Activated B cell treated with CpG ODN at 0.5 μM for 24 hours (primary cell): ENCODE measurements around the gene OSBPL2. TPM values are rescaled to one million over a fixed set of nuclear protein-coding genes. Genes with fewer than 3 reads are reported as not detected.
A peak's percentile ranks its signal among the peaks of the same experiment; 100 is the strongest.

Source experiments
- ATAC-seq: fragments of 200-7000 bp; cut with Tn5 transposase; one replicate; pipeline ENCODE4 v1.10.0; 2021; ENCODE audit warnings: low read depth, mild to moderate bottlenecking, moderate library complexity
- CTCF ChIA-PET: fragments of 350-600 bp; sonication (Branson Sonifier 250); formaldehyde crosslinking; loops from one replicate; lab custom pipeline; 2021; ENCODE audit warnings: antibody characterized with exemption; lab: Charles Lee
- POLR2A ChIA-PET: fragments of 350-600 bp; sonication (Branson Sonifier 250); formaldehyde crosslinking; loops from one replicate; lab custom pipeline; 2021; ENCODE audit warnings: antibody characterized with exemption; lab: Charles Lee
- DNase-seq: peaks from one replicate; pipeline ENCODE4 v3.0.0; 2022
- H3K27ac Mint-ChIP-seq: one replicate; pipeline ENCODE4 v1.8.0; 2020; ENCODE audit warnings: mixed read lengths
- H3K27me3 Mint-ChIP-seq: one replicate; pipeline ENCODE4 v1.8.0; 2021; ENCODE audit warnings: mixed read lengths
- H3K36me3 Mint-ChIP-seq: one replicate; pipeline ENCODE4 v1.8.0; 2021; ENCODE audit warnings: low read depth, mixed read lengths
- H3K4me1 Mint-ChIP-seq: one replicate; pipeline ENCODE4 v1.8.0; 2021; ENCODE audit warnings: mixed read lengths
- H3K4me3 Mint-ChIP-seq: one replicate; pipeline ENCODE4 v1.8.0; 2020; ENCODE audit warnings: mild to moderate bottlenecking, mixed read lengths
- H3K9me3 Mint-ChIP-seq: one replicate; pipeline ENCODE4 v1.8.0; 2020; ENCODE audit warnings: mixed read lengths
- intact Hi-C: fragments of 100-400 bp; cut with micrococcal nuclease; formaldehyde crosslinking; loops from one replicate; pipeline ENCODE4 v1.15.1; 2024
- total RNA-seq: library from RNA; stranded (reverse); gene quantifications from 2 replicates; pipeline ENCODE4 v1.2.3, GENCODE V29; 2022
- TF ChIP-seq, protein P1 (sequence below): fragments of 200-600 bp; IDR thresholded peaks from one replicate; pipeline ENCODE4 v1.8.0; 2022; ENCODE audit warnings: antibody characterized with exemption, mild to moderate bottlenecking

The OSBPL2 gene
- total RNA-seq, 1 donor from 2014 or later, result 43.0 TPM

DNA sequence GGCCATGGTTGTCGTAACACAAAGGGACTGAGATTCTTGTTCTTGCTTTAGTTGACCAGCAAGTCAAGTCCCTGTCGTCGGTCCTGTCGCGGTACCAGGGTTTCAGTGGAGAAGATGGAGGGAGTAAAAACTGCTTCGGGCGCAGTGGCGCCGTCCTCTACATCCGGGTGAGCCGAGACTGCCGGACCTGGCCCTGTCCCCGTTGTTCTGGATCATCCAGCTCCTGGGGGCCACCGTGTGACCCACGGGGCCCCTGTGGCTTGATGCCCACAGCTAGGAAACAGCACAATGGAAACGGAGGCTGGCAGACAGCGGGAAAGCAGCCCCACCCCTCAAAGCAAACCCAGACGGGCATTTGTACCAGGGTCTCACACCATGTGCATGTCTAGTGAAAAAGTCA lies 40.5 kb upstream of the OSBPL2 start:
- Mint-ChIP-seq H3K27ac (no peak overlapping the region), H3K36me3 (peaks cover 65% of the 10 kb centered on the region), H3K4me3 (no peak overlapping the region), H3K27me3 (no peaks in the 10 kb centered on the region), H3K4me1 (peaks cover 26% of the 10 kb centered on the region), H3K9me3 (no peaks in the 10 kb centered on the region)
- POLR2A ChIA-PET, result no interaction called here
- ATAC-seq, result no peak
- DNase-seq, result no peak
- CTCF ChIA-PET, result no interaction called here
- intact Hi-C loops, result no loop called here
- TF ChIP-seq, protein P1, sequence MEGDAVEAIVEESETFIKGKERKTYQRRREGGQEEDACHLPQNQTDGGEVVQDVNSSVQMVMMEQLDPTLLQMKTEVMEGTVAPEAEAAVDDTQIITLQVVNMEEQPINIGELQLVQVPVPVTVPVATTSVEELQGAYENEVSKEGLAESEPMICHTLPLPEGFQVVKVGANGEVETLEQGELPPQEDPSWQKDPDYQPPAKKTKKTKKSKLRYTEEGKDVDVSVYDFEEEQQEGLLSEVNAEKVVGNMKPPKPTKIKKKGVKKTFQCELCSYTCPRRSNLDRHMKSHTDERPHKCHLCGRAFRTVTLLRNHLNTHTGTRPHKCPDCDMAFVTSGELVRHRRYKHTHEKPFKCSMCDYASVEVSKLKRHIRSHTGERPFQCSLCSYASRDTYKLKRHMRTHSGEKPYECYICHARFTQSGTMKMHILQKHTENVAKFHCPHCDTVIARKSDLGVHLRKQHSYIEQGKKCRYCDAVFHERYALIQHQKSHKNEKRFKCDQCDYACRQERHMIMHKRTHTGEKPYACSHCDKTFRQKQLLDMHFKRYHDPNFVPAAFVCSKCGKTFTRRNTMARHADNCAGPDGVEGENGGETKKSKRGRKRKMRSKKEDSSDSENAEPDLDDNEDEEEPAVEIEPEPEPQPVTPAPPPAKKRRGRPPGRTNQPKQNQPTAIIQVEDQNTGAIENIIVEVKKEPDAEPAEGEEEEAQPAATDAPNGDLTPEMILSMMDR, result no peak

DNA sequence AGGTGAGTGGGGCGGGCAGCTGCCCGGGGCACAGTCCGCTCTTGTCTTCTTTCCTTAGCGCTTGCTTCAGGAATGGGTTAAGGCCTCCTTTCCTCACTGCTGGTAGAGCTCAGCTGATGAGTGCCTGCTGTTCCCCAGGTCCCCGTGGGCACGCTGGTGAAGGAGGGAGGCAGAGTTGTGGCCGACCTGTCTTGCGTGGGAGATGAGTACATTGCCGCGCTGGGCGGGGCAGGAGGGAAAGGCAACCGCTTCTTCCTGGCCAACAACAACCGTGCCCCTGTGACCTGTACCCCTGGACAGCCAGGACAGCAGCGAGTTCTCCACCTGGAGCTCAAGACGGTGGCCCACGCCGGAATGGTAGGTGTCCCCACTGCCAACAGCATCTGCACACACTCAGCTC lies 39.8 kb upstream of the OSBPL2 start:
- ATAC-seq, result no peak
- peaks cover 65% of the 10 kb centered on the region for H3K36me3 Mint-ChIP-seq
- ChIA-PET POLR2A (no interaction called here), CTCF (no interaction called here)
- H3K4me3 Mint-ChIP-seq, result no peak overlapping the region
- no peaks in the 10 kb centered on the region for H3K27me3 Mint-ChIP-seq
- peaks cover 33% of the 10 kb centered on the region for H3K4me1 Mint-ChIP-seq
- H3K27ac Mint-ChIP-seq, result no peak overlapping the region
- TF ChIP-seq, protein P1, result no peak
- H3K9me3 Mint-ChIP-seq, result no peaks in the 10 kb centered on the region
- no peak for DNase-seq
- intact Hi-C loops, result no loop called here

DNA sequence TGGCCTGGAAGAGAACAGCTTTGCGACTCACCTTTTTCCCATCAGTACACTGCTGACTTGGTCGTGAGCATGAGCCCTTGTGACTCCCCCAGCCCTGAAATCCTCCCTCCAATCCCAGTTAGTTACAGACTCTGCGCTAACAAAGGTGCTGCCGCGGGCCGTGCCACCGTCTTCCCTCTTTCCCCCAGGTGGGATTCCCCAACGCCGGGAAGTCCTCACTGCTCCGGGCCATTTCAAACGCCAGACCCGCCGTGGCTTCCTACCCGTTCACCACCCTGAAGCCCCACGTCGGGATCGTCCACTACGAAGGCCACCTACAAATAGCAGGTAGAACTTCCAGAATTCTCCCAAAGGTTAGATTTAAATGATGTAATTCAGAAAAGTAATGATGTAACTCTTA lies 39.4 kb upstream of the OSBPL2 start:
- TF ChIP-seq, protein P1, result no peak
- Mint-ChIP-seq H3K4me3 (no peak overlapping the region), H3K9me3 (no peaks in the 10 kb centered on the region), H3K4me1 (peaks cover 35% of the 10 kb centered on the region), H3K36me3 (peaks cover 63% of the 10 kb centered on the region), H3K27ac (no peak overlapping the region), H3K27me3 (no peaks in the 10 kb centered on the region)
- ATAC-seq (no peak), DNase-seq (no peak)
- intact Hi-C loops, result no loop called here
- CTCF ChIA-PET, result no interaction called here
- POLR2A ChIA-PET, result no interaction called here

DNA sequence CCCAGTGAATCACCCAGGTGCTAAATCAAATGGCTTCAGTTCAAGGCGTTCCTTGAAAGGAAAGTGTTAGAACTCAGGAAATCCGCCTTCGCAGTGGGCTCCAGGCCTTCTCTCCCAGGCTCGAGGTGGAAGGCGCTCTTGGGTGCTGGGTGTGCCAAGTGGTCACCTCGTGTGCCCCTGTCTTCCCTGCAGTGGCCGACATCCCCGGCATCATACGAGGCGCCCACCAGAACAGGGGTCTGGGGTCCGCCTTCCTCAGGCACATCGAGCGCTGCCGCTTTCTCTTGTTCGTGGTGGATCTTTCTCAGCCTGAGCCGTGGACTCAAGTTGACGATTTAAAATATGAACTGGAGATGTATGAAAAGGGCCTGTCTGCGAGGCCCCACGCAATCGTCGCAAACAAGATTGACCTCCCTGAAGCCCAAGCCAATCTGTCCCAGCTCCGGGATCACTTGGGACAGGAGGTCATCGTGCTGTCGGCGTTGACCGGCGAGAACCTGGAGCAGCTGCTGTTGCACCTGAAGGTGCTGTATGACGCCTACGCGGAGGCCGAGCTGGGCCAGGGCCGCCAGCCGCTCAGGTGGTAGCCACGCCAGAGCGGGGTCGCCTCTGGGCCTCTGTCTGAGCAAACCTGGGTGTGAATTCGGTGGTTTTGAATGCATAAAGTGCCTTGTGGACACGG lies 37.7 kb upstream of the OSBPL2 start:
- Mint-ChIP-seq H3K27me3 (no peaks in the 10 kb centered on the region), H3K4me3 (no peak overlapping the region), H3K9me3 (no peaks in the 10 kb centered on the region), H3K27ac (no peak overlapping the region), H3K4me1 (peaks cover 33% of the 10 kb centered on the region), H3K36me3 (peaks cover 55% of the 10 kb centered on the region)
- ATAC-seq (no peak), DNase-seq (no peak)
- ChIA-PET POLR2A (no interaction called here), CTCF (no interaction called here)
- intact Hi-C loops, result loop anchor here (5.0 kb wide), 1 partner anchor 37 kb away; the partner anchor contains the start of gene OSBPL2
- TF ChIP-seq, protein P1, result no peak

DNA sequence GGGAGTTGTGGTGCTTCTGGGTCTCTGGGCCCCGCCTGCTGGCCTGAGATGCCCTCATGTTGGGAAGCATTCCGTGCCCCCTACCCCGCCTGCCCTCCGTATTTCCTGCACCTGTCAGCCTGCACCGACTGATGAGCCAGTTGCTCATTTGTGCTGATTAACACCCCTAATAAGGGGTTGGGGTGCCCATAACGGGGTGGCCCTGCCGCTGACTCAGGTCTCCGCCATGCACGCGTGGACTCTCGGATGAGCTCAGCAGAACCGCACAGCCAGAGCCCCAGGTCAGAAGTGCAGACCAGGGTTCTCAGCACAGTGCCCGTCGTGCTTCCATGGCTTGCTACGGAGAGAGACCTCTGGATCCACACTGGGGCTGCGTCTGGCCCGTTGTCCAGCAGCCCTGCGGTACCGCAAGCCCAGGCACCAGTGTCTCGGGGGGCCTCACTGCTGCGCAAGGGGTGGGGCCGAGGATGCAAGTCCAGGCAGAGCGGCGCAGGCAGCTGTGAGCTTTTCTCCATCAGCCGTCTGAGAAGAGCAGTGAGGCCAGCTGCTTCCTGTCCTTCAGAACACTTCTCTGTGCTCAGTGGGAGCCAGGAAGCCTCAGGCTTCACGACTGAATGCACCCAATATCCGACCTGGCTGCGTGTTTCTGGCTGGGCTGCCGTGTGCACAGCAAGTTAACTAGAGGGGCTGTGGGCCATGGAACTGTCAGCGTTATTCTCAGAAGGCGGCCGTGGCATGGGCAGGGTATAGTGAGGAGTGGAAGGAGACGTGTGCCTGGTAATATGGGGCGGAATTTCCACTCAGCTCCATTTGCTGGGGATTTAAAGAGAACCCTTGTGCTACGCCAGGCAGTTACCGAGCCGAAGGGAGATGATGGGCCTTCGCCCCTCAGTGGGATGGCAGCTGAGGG lies 36.9 kb upstream of the OSBPL2 start:
- H3K27me3 Mint-ChIP-seq, result no peaks in the 10 kb centered on the region
- peak overlapping the region; percentile 75 for H3K4me3 Mint-ChIP-seq
- peaks cover 33% of the 10 kb centered on the region for H3K4me1 Mint-ChIP-seq
- ChIA-PET CTCF (interaction anchor here (0.6 kb wide), 1 partner anchor 77 kb away, joined by 3 read pairs; no protein-coding TSS in a partner anchor), POLR2A (interaction anchor here (1.0 kb wide), 1 partner anchor 36 kb away, joined by 3 read pairs; no protein-coding TSS in a partner anchor)
- intact Hi-C loops, result loop anchor here (5.0 kb wide), 1 partner anchor 36 kb away; the partner anchor contains the start of gene OSBPL2
- H3K27ac Mint-ChIP-seq, result peak overlapping the region; percentile 21
- TF ChIP-seq, protein P1, result no peak
- DNase-seq (no peak), ATAC-seq (peak; percentile 83)
- H3K36me3 Mint-ChIP-seq, result peaks cover 50% of the 10 kb centered on the region
- H3K9me3 Mint-ChIP-seq, result no peaks in the 10 kb centered on the region
